GM19239 (cell line): ENCODE results near the gene KCNJ1.
A peak's percentile ranks its signal among the peaks of the same experiment; 100 is the strongest.

Experiments
- DNase-seq: peaks from one replicate; pipeline ENCODE4 v3.0.0; 2011; ENCODE audit warnings: low spot score; ENCODE audit not compliant: insufficient read length
- FAIRE-seq: peaks from 2 replicates; lab custom pipeline; 2011; peaks lifted over from hg19 to GRCh38; lab: Jason Lieb, UNC

The KCNJ1 gene

DNA sequence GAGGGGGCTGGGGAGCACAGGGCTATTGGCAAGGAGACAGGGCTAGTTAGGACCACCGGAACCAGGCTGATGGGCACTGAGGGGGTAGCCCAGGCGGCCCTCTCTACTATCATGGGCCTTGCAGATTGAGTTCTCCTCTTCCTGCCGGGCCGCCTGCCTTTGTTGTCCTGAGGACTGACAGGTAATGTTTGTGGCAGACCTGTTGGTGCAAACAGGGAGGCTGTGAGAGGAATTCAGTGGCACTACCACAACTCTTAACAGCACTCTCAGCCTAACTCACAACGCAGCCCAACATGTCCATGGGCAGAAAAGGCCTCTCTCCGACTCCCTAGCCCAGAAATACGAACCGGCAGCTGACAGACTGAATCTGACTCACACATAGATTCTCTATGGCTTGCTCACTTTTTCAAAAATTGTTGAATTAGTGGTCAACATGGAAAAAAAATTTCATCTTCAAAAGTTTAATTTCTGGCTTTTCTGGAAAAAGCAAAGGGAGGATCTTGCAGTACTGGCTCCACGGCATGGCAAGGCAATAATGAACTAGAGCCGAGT is 35.5 kb upstream of the KCNJ1 start:
- DNase-seq, result no peak
- FAIRE-seq, result no peak

DNA sequence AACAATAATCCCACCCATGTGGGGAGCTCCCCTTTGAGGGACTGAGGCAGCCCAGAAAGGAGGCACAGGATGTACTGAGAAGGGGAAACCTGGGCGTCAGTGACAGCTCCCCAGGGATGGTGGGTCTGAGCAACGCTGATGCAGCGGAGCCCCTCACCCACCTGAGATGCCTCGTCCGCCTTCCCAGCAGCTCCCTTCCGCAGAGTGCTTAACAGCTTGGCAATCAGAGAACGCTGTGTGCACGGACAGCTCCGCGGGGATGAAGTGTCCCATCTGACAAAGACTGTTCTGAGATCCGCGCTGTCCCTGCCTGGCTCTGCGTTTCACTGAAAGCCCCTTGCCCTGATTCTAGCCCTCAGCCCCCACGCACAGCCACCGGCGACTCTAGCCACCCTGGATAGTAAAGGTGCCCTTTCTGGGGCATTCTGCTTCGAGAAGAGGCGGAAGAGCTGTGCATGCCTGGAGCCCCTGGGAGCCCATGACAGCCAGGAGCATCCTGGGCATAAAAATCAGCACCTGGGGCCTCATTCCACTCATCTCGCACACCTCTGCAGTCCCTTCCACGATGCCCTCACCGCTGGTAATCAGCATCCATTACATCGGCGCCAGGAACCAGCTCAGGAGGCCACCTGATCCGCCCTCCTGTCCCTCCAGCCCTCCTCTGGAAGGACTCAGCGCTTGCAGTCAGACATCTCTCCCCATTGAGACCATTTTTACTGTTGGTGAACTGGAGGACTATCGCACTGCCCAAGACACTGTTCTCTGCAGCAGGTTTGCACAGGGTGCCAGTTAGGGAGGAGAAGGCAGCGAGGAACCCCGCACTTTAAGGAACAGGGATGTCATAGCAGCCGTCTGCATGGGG is 34.8 kb upstream of the KCNJ1 start:
- DNase-seq, result no peak

DNA sequence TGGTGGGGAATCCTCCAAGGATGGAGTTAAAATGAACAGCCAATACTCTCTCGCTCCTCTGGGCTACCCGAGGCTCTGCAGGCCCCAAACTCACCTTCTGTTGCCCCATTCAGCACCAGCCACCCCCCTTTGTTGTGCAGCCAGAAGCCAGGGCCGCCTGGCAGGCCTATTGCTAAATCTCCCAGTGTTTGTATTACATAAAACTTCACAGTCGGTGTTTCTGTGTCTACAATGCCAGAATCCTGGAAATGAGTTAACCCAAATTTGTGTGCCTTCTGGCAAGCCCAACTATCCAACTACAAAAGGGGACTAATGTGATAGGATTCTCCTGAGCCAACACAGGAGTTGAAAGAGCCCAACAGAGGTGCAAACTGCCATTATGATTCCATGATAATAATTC is 33.4 kb upstream of the KCNJ1 start:
- FAIRE-seq (no peak), DNase-seq (no peak)

More for the DNA sequence above, 34.8 kb upstream of the KCNJ1 start:
- FAIRE-seq, result no peak

DNA sequence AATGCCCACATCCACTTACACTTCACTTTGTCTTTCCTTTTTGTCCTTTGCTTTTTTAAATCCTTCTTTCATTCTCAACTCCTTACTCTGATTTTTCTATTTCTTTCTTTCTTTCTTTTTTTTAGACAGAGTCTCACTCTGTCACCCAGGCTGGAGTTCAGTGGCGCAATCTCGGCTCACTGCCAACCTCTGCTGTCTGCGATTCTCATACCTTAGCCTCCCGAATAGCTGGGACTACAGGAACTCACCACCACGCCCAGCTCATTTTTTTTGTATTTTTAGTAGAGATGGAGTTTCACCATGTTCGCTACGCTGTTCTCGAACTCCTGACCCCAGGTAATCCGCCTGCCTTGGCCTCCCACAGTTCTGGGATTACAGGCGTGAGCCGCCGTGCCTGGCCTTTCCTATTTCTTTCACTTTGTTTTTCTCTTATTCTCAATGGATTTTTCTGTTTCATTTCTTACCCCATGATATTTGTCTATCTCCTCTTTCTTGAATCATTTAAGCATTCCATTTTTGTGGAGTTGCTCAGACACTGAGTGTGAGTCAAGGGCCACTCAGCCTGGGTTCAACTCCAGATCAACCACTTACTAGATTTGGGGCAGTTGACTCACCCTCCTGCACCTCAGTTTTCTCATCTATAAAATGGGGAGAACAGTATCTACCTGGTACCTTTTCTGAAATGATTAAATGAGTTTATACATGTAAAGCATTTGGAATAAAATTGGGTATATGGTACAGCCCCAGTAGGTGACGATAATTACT is 31.7 kb upstream of the KCNJ1 start:
- no peak for DNase-seq
- FAIRE-seq, result no peak

DNA sequence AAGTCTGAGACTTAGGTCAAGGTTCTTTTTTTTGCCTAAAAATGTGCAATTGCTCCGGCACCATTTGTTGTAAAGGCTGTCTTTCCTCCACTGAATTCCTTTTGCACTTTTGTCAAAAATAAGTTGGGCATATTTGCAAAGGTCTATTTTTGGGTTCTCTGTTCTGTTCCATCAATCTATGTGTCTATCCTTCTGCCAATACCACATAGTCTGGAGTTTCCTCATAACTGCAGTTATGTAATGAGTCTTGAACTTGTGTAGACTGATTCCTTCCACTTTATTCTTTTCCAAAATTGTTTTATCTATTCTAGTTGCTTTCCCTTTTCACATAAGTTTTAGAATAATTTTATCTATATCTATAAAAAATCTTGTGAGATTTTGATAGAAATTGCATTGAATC is 30.7 kb upstream of the KCNJ1 start:
- FAIRE-seq (no peak), DNase-seq (no peak)

DNA sequence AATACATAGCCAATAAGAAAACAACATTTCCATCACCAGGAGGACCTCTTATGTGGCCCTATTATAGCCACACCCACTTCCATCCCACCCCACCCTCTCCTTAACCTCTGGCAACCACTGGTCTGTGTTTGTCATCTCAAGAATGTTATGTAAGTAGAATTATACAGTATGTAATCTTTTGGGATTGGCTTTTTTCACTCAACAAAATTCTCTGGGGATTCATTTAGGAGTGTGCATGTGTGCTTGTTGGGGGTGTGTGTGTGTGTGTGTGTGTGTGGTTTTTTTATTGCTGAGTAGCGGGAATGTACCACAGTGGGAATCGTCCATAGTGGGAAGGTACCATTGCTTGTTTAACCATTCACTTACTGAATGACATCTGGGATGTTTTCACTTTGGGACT is 29.3 kb upstream of the KCNJ1 start:
- FAIRE-seq (no peak), DNase-seq (no peak)

DNA sequence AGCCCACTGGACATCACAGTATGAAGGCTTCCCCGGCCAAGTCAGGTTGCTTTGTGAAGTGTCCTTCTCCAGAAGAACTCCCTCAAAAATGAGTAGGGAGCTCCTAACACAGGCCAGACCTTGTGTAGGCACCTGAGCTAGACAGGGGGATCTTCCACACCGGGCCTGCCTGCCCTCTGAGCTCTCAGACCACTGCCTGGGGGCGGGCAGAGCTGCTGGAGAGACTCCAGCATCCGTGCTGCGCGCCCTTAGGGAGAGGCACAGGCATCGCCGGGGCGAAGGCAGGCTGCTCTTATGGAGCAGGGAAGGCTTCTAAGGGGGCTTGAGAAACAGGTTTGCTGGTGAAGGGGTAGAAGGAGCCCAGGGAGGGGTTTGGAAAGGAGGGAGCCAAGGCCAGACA is 28.4 kb upstream of the KCNJ1 start:
- DNase-seq, result no peak
- FAIRE-seq, result no peak

DNA sequence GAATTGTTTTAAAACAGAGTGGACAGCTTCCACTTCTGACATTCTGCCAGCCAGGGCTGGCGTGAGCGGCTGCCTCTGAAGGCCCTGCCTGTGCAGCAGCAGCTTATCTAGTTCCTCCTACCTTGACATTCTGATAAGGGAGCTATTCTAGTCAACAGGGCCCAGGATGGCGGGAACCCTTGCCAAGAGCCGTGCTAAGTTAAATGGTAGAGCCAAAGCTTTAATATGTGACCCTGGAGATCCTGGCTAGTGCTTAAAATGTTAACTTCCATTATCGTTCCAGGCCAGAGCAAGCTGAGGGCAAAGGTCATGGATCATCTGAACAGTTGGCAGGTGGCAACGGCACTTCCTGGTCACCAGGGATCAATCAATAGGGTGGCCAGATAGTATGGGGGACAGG is 27.6 kb upstream of the KCNJ1 start:
- no peak for FAIRE-seq
- DNase-seq, result no peak

DNA sequence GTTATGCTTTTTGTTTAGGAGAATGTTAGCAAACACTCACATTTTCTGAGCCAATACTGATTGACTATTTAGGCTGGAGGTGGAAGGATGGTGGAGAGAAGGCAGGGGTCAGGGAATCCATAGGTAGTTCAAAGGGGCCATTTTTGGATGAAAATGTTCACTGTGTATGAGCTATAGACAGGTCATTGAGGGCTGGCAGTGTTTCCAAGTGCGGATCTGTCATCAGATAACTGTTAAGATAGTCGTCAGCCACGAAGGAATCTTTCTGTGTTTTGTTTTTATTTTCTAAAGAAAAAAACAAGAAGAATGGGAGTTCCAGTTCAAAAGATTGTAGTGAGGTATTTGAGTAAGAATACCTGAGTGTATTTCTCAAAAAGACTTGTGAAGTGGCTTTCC is 27.2 kb upstream of the KCNJ1 start:
- DNase-seq, result no peak
- no peak for FAIRE-seq

DNA sequence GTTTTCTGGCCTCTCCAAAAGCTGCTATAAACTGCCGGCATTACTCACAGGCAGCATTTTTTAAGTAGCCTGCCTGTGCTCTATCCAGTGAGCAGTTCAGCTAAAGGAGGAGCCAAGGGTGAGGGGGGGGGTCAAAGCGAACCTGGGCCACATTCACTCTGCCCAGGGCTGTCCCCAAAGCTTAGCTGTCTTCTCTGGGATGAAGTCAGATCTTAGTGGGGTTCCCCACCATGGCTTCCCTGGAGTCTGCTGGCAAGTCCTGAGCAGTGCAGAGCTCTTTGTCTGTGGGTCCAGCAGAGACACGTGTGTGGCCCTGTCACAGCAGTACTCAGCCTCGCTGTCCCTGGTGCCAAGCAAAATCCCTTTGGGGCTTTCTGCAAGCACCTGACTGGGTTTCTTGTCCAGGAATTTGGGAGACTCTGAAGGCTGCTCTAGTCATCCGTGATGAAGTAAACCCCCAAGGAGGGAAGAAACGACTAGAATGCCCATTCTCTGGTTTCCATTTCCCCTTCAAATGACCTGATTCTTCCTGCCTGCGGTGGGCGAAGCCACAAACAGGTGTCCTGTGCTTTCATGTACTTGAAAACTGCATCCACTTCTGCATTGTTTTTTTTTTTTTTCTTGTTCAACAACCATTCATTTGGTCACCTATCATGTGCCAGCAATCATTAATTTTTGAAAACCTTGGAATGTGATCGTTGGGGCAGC is 26.6 kb upstream of the KCNJ1 start:
- FAIRE-seq (peak; percentile 86), DNase-seq (no peak)

DNA sequence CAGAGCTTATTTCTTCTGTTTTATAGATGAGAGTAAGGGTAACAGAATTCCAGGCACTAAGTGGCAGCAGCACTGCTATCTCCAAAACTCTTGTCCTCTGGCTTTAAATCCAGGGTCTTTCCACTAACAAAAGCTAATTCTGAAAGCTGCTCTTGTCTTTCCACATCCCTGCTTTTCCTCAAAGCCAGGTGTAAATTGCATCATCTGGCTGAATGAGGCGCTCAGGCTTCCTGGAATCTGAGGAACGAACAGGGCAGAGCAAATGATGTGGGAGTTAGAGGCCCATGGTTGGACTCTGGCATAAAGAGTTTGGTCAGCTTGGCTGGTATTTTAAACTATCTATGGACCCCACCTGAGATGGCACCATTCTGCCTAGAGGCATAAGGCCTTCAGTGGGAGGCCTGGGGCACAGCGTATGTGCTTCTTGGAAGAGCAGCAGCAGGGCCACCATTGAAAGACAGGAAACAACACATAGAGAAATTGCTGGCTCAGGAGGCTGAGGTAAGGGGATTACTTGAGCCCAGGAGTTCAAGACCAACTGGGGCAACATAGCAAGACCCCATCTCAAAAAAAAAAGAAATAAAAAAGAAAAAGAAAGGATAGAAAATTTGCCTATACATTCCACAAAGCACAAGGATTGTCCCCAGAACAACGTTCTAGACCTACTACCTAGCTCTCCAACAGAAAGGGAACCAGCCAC is 25.9 kb upstream of the KCNJ1 start:
- no peak for FAIRE-seq

DNA sequence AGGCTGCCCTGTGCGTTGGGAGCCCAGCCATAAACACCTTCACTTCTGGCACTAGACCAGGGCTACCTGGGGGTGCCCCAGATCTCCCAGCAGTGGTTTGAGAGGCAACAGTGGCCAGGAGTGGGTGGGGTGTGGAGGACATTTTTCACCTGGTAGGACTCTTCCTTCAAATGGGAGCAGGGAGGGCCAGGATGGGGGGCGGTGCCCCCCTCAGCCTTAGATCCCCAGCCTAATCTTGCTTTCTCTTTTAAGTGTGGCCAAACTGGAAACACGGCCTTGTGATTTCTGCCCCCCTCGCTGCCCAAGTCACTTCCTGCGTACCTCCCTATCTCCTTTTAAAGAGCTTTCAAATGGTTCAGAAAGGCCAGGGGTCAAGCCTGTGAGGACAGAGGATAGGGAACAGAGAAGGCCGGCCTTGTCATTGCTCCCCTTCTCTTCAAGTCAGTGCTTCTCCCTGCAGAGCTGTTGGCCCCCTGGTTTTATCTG is 24.9 kb upstream of the KCNJ1 start:
- DNase-seq, result no peak
- FAIRE-seq, result no peak

More for the DNA sequence above, 25.9 kb upstream of the KCNJ1 start:
- no peak for DNase-seq

DNA sequence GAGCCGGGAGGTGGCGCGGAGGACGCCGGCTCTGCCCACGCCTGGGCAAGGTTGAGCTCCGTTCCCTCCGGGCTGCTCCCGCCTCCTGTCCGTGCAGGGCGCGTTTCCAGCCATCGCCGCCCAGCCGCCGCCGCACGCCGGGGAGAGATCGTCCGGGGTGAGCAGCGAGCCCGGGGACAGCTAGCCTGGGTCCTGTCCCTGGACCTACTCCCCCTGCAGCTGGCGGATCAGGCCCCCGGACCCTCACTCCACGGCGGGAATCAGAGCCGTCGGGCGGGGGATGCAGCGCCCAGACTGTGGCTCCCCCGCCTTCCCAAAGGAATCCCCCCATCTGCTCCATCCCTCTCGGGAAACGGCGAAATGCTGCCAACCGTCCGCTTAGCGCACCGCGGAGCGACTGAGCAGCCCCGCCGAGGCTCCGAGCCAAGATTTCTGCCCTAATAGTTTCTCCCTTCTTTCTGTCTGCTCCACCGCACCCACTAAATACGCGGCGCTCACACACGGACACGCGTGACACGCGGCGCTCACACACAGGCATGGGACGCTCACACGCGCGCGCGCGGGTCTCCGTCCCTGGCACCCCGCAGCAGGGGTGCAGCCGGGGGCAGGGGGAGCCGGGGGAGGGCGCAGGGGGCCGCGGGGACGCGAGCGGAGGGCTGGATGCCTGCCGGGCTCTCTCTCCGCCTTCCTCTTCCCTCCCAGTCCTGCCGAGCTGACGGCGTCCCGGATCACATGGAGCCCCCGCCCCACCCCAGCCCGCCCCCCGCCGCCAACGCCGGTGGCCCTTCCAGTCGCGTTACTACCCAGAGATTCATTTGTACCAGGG is 23.7 kb upstream of the KCNJ1 start, which contains the start of gene KCNJ5:
Gene KCNJ5 (plus strand): TSS at position 814 of the 826 bp plus-strand sequence. CDS start 19,918 bp downstream, outside the sequence.
- FAIRE-seq (no peak), DNase-seq (no peak)

DNA sequence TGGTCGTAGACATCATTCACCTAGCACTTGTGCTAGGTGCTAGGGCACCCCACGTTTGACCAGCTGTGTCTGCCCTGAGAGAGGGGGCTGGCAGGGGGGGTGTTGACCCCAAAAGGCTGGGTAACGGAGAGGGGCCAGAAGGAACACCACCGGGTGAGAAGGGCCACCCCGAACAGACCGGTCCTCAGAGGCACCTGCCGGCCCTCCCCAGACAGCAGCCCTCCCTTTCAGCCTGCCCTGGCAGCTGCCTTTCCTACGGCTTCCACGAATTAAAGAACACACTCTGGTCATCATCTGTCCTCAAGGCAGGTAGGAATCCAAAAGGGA is 23.1 kb upstream of the KCNJ1 start:
- no peak for FAIRE-seq

DNA sequence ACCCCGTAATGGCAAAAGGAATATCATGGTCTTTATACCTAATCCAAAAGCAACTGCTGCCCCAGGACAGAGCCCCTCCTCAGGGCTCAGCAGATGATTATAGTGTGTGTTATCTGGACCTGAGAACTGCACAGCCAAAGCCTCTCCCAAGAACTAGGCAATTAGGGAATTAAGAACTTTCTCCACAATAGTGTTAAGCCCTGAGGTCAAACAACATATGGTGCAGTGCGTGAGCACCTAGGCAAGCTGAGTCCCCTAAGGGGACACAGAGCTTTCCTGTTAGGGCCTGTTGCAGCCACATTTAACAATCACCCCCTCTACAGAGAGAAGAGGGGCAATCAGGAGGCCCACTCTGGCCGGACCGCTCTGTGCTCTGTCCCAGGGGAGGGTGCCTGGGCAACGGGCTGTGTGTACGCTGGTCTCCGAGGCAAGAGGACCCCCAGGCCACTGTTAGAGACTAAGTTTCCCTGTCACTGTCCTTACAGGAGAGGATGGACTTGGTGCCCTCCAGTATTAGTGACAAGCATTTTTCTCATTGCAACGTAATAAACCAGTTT is 22.6 kb upstream of the KCNJ1 start:
- DNase-seq (no peak), FAIRE-seq (no peak)

More for the DNA sequence above, 23.1 kb upstream of the KCNJ1 start:
- no peak for DNase-seq

DNA sequence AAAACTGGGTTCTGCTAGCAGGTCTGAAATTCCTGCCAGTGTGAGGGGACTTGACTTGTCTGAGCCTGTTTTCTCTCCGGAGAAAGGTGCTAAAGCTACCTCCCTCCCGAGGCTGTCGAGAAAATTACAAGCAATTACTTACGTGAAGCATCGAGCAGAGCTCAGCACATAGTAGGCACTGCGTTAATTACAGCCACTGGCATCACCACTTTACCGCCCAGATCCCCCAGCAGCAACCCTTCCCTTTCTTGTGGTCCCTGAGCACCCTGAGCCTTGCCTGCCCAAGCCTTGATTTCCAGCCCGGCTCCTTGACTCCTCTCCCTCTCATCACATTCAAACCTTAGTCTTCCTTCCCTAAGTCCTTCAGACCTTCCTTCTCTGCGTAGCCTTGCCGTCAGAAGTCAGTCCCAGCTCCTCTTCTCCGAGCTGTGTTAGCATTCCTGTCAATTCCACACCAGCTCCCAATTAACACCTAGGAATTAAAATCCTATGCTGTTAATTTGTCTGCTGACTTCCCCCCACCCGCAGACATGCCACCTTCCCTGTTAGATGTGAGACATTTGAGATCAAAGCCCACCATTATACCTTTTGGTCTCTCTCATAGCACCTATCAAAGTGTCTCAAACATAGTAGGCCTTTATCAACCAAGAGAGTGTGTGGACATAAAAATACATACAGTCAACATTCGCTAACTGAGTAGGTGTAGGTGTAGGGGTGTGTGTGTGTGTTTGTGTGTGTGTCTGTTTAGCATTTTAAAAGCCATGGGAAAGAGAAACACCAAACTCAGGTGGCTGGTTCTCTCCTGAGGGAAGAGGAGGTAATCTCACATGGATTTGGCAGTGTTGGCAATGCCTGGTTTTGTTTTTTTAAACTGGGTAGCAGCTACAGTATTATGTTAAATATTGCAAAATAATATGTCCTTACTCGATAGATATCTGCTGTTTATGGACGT is 21.2 kb upstream of the KCNJ1 start:
- no peak for FAIRE-seq
- DNase-seq, result no peak

DNA sequence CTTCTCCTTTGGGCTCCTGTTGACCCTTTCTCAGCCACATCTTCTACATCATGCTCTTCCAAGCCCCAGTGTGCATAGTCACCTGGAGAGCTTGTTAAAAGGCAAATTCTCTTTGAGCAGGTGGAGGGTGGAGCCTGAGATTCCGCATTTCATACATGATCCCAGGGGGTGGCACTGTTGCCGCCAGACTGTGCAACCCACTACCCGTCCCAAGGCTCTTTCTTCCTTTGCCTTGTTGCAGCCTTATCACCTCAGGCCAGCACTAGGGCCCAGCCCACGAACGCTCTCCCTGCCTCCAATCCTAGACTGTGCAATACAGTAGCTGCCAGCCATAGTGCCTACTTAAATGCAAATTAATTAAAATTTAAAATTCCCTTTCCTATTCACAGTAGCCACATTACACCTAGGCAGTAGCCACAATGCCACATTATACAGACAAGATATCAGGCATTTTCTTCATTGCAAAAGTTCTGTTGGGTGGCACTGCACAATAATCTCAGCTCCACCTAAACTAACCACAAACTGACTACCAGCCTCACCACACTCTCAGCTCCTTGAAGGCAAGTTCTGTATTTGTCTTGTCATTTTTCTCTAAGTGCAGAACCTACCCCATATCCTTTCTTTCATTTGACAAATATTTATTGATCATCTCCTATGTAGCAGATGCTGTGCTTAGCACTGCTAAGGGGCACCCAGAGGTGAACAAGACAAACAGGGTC is 19.5 kb upstream of the KCNJ1 start:
- FAIRE-seq, result no peak
- no peak for DNase-seq
